Activated B cell treated with CpG ODN at 0.5 μM for 24 hours (primary cell): ENCODE results near the gene HOXB6. TPM values are rescaled to one million over a fixed set of nuclear protein-coding genes. Genes with fewer than 3 reads are reported as not detected.

Experiments used
- ATAC-seq: fragments of 200-7000 bp; cut with Tn5 transposase; one replicate; pipeline ENCODE4 v1.10.0; 2021; ENCODE audit warnings: low read depth, mild to moderate bottlenecking, moderate library complexity
- CTCF ChIA-PET: fragments of 350-600 bp; sonication (Branson Sonifier 250); formaldehyde crosslinking; loops from one replicate; lab custom pipeline; 2021; ENCODE audit warnings: antibody characterized with exemption; lab: Charles Lee
- POLR2A ChIA-PET: fragments of 350-600 bp; sonication (Branson Sonifier 250); formaldehyde crosslinking; loops from one replicate; lab custom pipeline; 2021; ENCODE audit warnings: antibody characterized with exemption; lab: Charles Lee
- DNase-seq: peaks from one replicate; pipeline ENCODE4 v3.0.0; 2022
- H3K27ac Mint-ChIP-seq: one replicate; pipeline ENCODE4 v1.8.0; 2020; ENCODE audit warnings: mixed read lengths
- H3K27me3 Mint-ChIP-seq: one replicate; pipeline ENCODE4 v1.8.0; 2021; ENCODE audit warnings: mixed read lengths
- H3K36me3 Mint-ChIP-seq: one replicate; pipeline ENCODE4 v1.8.0; 2021; ENCODE audit warnings: low read depth, mixed read lengths
- H3K4me1 Mint-ChIP-seq: one replicate; pipeline ENCODE4 v1.8.0; 2021; ENCODE audit warnings: mixed read lengths
- H3K4me3 Mint-ChIP-seq: one replicate; pipeline ENCODE4 v1.8.0; 2020; ENCODE audit warnings: mild to moderate bottlenecking, mixed read lengths
- H3K9me3 Mint-ChIP-seq: one replicate; pipeline ENCODE4 v1.8.0; 2020; ENCODE audit warnings: mixed read lengths
- CTCF ChIP-seq: fragments of 200-600 bp; IDR thresholded peaks from one replicate; pipeline ENCODE4 v1.8.0; 2022; ENCODE audit warnings: antibody characterized with exemption, mild to moderate bottlenecking
- intact Hi-C: fragments of 100-400 bp; cut with micrococcal nuclease; formaldehyde crosslinking; loops from one replicate; pipeline ENCODE4 v1.15.1; 2024
- total RNA-seq: library from RNA; stranded (reverse); gene quantifications from 2 replicates; pipeline ENCODE4 v1.2.3, GENCODE V29; 2022

Gene HOXB6
- total RNA-seq, 1 donor from 2014 or later: not detected

- Mint-ChIP-seq H3K9me3 (no peaks in the 10 kb centered on the region), H3K36me3 (no peaks in the 10 kb centered on the region), H3K4me3 (no peak overlapping the region), H3K4me1 (peaks cover 10% of the 10 kb centered on the region), H3K27ac (no peak overlapping the region), H3K27me3 (peaks cover 26% of the 10 kb centered on the region)
- POLR2A ChIA-PET: no interaction called here
- ATAC-seq (no peak), DNase-seq (no peak)
- TF ChIP-seq CTCF: no peak
- intact Hi-C loops: loop anchor here (2.0 kb wide), 1 partner anchor 14 kb away; no protein-coding TSS in a partner anchor
- CTCF ChIA-PET: no interaction called here
Measured at GRCh38 chr17:48552466-48553189, 52.2 kb downstream of the HOXB6 start.

GRCh38 chr17:48551596-48552465 lies 53.0 kb downstream of the HOXB6 start:
- DNase-seq (no peak), ATAC-seq (no peak)
- Mint-ChIP-seq H3K4me1 (peaks cover 10% of the 10 kb centered on the region), H3K27me3 (peaks cover 21% of the 10 kb centered on the region), H3K36me3 (no peaks in the 10 kb centered on the region), H3K27ac (no peak overlapping the region), H3K4me3 (no peak overlapping the region), H3K9me3 (no peaks in the 10 kb centered on the region)
- TF ChIP-seq CTCF: no peak
- POLR2A ChIA-PET: no interaction called here
- intact Hi-C loops: loop anchor here (2.0 kb wide), 1 partner anchor 15 kb away; no protein-coding TSS in a partner anchor
- CTCF ChIA-PET: no interaction called here

- no peak overlapping the region for H3K27ac Mint-ChIP-seq
- peaks cover 12% of the 10 kb centered on the region for H3K4me1 Mint-ChIP-seq
- H3K27me3 Mint-ChIP-seq: peaks cover 19% of the 10 kb centered on the region
Measured at GRCh38 chr17:48551214-48551555, 53.6 kb downstream of the HOXB6 start.

GRCh38 chr17:48550502-48551213 lies 54.1 kb downstream of the HOXB6 start:
- Mint-ChIP-seq H3K9me3 (no peaks in the 10 kb centered on the region), H3K4me3 (no peak overlapping the region), H3K27ac (no peak overlapping the region), H3K27me3 (peaks cover 20% of the 10 kb centered on the region), H3K4me1 (peaks cover 12% of the 10 kb centered on the region), H3K36me3 (no peaks in the 10 kb centered on the region)
- CTCF ChIA-PET: no interaction called here
- no peak for TF ChIP-seq CTCF
- ATAC-seq: no peak
- intact Hi-C loops: no loop called here
- POLR2A ChIA-PET: no interaction called here
- DNase-seq: no peak

More at GRCh38 chr17:48551214-48551555, 53.6 kb downstream of the HOXB6 start:
- intact Hi-C loops: no loop called here
- TF ChIP-seq CTCF: no peak
- no peak for DNase-seq
- no peak overlapping the region for H3K4me3 Mint-ChIP-seq
- ChIA-PET CTCF (no interaction called here), POLR2A (no interaction called here)
- ATAC-seq: no peak
- H3K36me3 Mint-ChIP-seq: no peaks in the 10 kb centered on the region
- H3K9me3 Mint-ChIP-seq: no peaks in the 10 kb centered on the region
